NCI-H1436 treated with DMSO at 0.1 percent for 48 hours (cell line): ENCODE results near the gene WWOX.

Experiments
- DNase-seq: peaks from one replicate; lab custom pipeline; 2025; lab: John Stamatoyannopoulos, UW

The WWOX gene

DNA sequence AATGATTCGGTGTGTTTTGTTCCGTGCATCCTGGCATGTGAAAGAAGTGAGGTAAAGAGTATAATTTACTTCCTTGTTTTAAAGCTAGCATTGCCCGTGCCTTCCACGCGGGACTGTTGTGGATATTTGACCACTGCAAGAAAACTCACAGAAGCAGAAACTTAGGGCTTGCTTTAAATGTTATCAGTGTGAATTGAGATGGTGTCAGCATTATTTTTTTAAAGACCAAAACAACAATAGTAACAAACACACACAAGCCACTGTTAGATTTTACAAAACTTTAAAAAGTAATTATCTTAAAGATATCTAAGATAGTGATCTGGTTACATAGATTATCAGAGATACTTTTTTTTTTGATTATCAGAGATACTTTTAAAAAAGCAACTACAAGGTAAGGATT lies 47.4 kb downstream of the WWOX start:
- no peak for DNase-seq

GRCh38 chr16:78147911-78148401 lies 48.5 kb downstream of the WWOX start:
- DNase-seq: no peak

DNA sequence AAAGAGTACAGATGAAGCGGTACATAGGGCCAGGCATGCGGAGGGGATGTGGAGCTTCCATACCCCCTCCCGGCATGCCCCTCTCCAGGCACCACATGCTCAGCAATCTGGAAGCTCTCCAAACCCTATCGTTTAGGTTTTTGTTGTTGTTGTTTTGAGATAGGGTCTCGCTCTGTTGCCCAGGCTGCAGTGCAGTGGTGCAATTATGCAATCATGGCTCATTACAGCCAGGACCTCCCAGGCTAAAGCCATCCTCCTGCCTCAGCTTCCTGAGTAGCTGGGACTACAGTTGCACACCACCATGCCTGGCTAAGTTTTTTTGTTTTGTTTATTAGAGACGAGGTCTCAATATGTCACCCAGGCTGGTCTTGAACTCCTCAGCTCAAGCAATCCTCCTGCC lies 50.8 kb downstream of the WWOX start:
- no peak for DNase-seq

- DNase-seq: no peak
Measured at GRCh38 chr16:78154729-78155461, 55.4 kb downstream of the WWOX start.

- DNase-seq: no peak
Measured at GRCh38 chr16:78155791-78156345, 56.4 kb downstream of the WWOX start.

GRCh38 chr16:78161023-78161729 lies 61.7 kb downstream of the WWOX start:
- DNase-seq: no peak

DNA sequence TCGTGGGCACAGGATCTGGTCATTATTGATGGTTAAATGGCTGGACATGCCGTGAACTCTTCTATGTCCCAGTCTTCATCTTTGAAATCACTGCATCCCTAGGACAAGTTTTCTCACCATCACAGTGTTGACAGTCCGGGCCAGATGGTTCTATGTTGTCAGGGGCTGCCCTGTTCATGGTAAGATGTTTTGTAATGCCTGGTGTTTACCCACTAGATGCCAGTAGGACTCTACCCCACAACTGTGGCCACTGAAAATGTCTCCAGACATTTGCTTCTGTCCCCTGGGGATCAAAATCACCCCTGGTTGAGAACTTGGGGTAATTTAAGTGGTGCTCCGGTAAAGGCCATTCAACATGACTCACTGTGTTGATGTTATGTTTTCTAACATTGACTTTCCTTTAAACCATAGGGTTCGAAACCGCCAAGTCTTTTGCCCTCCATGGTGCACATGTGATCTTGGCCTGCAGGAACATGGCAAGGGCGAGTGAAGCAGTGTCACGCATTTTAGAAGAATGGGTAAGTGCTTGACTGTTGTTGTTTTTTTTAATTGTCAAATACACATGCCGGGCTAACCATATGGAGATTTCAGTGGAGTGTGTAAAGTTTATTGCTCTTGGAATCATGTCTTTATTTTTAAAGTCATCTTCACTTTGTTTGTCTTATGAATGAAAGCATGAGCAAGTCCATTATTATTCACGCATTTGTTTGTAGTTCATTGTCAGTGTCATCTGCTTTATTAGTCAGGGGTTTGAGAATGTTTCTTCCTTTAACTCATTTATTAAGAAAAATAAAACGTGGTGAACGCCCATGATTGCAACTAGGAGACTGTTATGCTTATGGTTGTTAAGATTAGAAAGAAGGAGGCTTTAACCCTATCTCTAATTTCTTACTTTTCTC lies 64.6 kb downstream of the WWOX start:
- DNase-seq: no peak

DNA sequence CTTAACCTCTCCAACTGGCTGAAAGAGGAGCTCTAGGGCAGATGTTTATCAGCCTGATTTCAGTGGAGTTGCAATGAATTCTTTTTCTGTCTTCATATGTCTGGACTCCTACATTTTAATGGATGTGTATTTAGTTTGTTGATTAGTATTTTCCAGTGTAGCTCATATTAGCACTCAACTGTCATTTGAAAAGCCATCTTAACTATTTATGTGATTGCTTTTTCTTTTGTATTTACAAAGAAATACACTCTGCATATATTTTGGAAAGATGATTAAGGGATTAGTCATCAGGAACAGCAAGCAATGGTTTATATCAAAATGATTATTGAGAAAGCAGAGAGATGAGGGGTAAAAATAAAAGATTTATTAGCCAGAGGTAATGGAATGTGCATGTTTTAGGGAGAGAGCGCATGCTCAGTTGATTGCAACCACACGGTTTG lies 71.1 kb downstream of the WWOX start:
- no peak for DNase-seq

DNA sequence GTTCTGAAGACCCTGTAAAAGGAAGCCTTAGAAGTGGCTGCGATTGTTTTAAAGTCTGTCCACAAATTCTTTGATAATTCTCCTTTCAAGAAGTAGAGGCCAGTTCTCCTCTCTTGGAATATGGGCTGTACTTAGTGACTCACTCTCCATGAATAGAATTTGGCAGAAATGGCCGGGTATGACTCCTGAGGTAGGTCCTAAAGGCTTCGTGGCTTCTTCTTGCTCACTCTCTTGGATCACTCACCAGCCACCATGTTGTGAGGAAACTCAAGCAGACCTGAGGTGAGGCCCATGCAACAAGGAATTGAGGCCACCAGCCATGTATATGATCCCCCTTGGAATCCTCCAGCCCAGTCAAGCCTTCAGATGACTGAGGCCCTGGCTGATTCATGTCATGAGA lies 75.8 kb downstream of the WWOX start:
- DNase-seq: no peak

GRCh38 chr16:78176435-78176834 lies 77.0 kb downstream of the WWOX start:
- no peak for DNase-seq

GRCh38 chr16:78177218-78177617 lies 77.8 kb downstream of the WWOX start:
- no peak for DNase-seq

DNA sequence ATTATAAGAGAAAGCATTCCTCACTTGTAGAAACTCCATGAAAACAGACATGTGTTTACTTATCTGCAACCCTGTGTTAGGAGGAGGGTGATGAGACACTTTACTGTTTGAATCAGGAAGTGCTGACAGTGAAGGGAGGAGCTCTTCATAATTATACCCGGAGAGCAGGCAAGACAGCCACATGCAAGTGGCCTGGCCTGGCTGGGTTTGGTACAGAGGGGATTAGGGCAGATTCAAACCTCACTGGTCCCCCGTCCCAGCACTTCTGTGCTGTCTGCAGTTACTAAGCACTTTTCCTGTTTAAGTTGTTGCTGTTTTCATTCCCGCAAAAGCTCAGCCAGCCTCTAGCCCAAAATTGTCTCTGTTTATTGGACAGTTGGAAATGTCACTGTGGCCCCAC lies 78.5 kb downstream of the WWOX start:
- no peak for DNase-seq

DNA sequence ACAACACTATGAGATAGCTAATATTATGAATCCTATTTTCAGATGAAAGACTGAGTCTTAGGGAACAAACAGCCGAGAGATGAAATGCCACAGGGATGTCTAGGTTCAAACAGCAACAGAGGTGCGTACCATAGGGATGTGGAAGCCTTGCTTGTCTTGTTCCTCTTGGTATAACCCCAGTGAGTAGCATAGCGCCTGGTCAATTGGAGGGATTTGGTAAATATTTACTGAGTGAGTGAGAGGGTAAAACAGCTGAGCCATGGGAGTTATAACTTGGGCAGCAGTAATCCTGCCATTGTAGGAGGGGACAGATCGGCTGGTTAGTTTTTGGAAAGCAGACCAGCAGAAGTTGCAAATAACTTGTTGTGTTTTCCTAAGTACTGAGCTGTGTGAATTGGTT lies 80.2 kb downstream of the WWOX start:
- DNase-seq: no peak

DNA sequence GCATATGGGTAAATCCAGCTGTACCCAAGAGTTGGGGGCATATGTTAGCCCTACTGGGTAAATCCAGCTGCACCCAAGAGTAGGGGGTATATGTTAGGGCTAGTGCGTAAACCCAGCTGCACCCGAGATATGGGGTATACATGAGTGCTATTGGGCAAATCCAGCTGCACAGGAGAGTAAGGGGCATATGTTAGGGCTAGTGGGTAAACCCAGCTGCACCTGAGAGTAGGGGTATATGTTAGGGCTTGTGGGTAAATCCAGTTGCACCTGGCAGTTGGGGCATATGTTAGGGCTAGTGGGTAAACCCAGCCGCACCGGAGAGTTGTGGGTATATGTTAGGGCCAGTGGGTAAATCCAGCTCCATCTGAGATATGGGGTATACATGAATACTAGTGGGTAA lies 80.9 kb downstream of the WWOX start:
- no peak for DNase-seq

DNA sequence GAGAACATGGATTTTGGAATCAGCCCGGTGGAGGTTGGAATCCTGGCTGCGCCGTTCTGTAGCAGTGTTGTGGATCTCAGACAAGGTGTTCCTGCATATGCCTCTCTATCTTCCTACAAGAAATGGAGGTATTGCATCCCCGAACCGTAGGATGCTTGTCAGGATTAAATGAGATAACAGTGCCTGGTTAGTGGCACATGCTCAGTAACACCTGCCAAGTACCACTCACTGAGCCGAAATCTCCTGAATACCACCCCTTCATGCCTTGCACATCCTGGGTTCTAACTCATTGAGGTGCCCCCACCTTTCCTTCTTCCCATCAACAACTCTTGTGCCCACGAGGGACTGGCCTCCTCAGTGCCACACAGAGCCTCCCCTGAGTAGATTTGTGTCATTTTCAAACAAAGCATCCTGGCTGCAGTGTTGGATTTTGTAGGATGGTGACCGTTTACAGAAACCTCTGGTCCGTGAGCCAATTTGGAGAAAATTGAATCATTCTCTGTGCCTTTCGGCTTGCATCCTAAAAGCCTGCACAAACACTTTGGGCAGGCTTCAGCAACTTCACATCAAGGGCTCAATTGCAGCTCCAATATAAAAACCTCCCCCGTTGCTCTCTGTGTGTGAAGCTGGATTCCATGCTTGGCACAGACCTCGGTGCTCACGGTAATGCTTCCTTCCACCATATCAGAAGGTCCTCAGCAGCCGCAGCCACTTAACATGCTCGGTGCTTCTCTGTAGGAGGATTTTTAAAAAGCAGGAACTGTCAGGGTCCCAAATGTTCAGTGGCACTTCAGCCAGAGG lies 84.2 kb downstream of the WWOX start:
- DNase-seq: no peak

DNA sequence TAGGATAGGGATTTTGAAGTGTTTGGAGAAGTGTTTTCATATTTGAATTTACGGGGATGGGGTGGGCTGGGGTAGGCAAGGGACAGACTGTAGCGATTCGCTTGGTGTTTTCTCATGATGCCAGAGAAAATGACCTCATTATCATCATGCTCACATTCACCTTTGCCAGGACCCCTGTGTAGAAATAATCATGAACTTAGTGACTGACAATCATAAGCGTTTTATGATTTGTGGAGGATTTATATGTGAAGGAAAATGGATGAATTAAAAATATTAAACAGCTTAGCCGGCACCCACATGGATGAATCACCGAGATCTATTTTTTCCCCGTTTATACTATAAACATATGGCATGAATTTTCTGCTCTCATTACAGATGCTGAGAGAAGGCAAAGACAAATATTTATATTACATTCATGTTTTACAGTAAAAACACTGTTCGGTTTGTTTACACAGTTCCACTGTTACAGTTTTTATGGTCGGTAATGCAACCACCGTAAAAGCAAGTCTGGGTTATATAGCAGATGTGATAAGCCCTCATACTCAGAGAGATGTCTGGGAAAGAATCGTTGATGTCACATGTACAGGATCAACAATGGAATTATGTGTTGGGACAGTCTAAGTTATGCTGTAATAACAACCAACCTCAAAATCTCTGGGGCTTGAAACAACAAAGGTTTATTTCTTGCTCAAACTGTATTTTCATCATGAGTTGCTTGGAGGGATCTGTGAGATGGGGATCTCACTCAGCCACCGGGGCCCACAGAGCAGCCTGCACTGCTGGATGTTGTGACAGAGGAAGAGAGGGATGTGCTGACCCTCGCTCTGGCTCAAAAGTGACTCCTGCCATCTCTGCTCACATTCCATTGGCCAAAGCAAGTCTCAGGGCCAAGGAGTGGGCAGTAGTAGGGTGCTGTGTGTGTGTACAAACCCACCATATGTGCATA lies 85.1 kb downstream of the WWOX start:
- DNase-seq: no peak

DNA sequence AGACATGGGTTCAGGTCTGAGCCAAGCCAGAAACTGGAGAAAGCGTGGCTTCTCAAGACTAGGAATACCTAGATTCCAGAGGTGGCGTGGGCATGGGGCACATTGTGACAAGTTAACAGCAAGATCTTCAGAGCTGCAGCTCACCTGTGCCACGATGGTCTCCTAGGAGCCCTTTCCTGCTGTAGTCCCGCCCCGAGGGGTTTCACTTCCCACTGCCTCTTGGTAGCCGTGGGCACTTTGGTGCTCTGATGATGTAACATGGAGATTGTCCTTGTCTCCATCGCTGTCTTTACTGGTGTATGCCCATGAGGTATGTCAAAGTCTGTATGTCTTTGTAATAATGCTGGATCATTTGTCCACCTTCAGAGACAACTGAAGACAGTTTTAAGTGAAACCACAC lies 89.7 kb downstream of the WWOX start:
- no peak for DNase-seq

- no peak for DNase-seq
Measured at GRCh38 chr16:78192734-78193488, 93.5 kb downstream of the WWOX start.

- DNase-seq: no peak
Measured at GRCh38 chr16:78194948-78195347, 95.5 kb downstream of the WWOX start.
